ENCODE data around the gene MTFR1L. TPM values are rescaled to one million over a fixed set of nuclear protein-coding genes. Genes with fewer than 3 reads are reported as not detected.
A peak's percentile ranks its signal among the peaks of the same experiment; 100 is the strongest.

Gene MTFR1L
- polyA plus RNA-seq, 3 donors, result 67.3 to 73.5 (median 69.9) TPM

GRCh38 chr1:25821630-25822091, 1.9 kb downstream of the MTFR1L start:
- peak overlapping the region; percentile 99 for H3K4me2 ChIP-seq (replicated peaks; ENCODE audit: extremely low read depth, low read length, poor library complexity, severe bottlenecking)
- H3K4me3 ChIP-seq (replicated peaks in 1 of 3; ENCODE audit: low read depth in 2 of 3, low read length in 3 of 3), result peak overlapping the region in 1 of 3 experiments; percentile 93
- H3K9me3 ChIP-seq (replicated peaks in 1 of 2; ENCODE audit: control insufficient read depth in 1 of 2, insufficient read depth in 1 of 2, low read length in 2 of 2), result no peaks in the 10 kb centered on the region
- H3K4me3 Mint-ChIP-seq, result peak overlapping the region; percentile 93 to 97
- H3K9ac ChIP-seq (ENCODE audit: insufficient read depth, low read length, poor library complexity, severe bottlenecking), result peak overlapping the region; percentile 95
- peaks cover 51% of the 10 kb centered on the region for H3K79me2 ChIP-seq (ENCODE audit: insufficient read depth, low read length)
- H3K9me3 Mint-ChIP-seq, result peaks cover 0 to 2% (median 0%) of the 10 kb centered on the region in 7 donors
- peaks cover 21 to 31% of the 10 kb centered on the region in 2 donors for H3K36me3 ChIP-seq (replicated peaks in 1 of 2; ENCODE audit: control insufficient read depth in 1 of 2, insufficient read depth in 2 of 2, low read length in 2 of 2)
- no peaks in the 10 kb centered on the region for H3K27me3 ChIP-seq (ENCODE audit: control insufficient read depth in 2 of 2, insufficient read depth in 2 of 2, low read length in 2 of 2)
- peaks cover 38% of the 10 kb centered on the region for H4K20me1 ChIP-seq (ENCODE audit: insufficient read depth, low read length)
- H3K27me3 Mint-ChIP-seq (ENCODE audit: low read depth in 3 of 3), result peaks cover 0 to 4% (median 3%) of the 10 kb centered on the region in 3 donors
- no peak overlapping the region for H2AFZ ChIP-seq (ENCODE audit: insufficient read depth, low read depth, low read length, poor library complexity, severe bottlenecking)
- peaks cover 36% of the 10 kb centered on the region for H3K4me1 Mint-ChIP-seq
- H3K27ac ChIP-seq (ENCODE audit: low read depth in 1 of 2, low read length in 2 of 2), result peak overlapping the region in 1 of 2 donors; percentile 87
- peak overlapping the region in 4 of 7 donors; percentile 7 to 94 (median 34) for H3K27ac Mint-ChIP-seq
- H3K4me1 ChIP-seq (ENCODE audit: control insufficient read depth in 1 of 2, insufficient read depth in 2 of 2, low read length in 2 of 2), result peaks cover 20 to 33% of the 10 kb centered on the region in 2 donors
- DNase-seq, result no peak
- TF ChIP-seq CTCF (IDR thresholded peaks at IDR 0.05), result no peak
- intact Hi-C loops (cut with micrococcal nuclease), result loop anchor here in 1 of 2 donors (2.0 to 5.0 kb wide), 2 partner anchors 36 to 177 kb away; partner anchors contain the start of genes AUNIP and PAFAH2
- H3K36me3 Mint-ChIP-seq, result peaks cover 20 to 34% of the 10 kb centered on the region in 2 donors
- 90% methylated on average over 4 of the region's 5 CpGs for WGBS (ENCODE audit: insufficient coverage)

GRCh38 chr1:25825605-25826004, 5.9 kb downstream of the MTFR1L start:
- no peak overlapping the region for H3K9ac ChIP-seq (ENCODE audit: insufficient read depth, low read length, poor library complexity, severe bottlenecking)
- H3K4me3 ChIP-seq (replicated peaks in 1 of 3; ENCODE audit: low read depth in 2 of 3, low read length in 3 of 3), result no peak overlapping the region
- Mint-ChIP-seq H3K27me3 (ENCODE audit: low read depth in 3 of 3) (peaks cover 0 to 2% (median 0%) of the 10 kb centered on the region in 3 donors), H3K27ac (no peak overlapping the region), H3K9me3 (peaks cover 0 to 2% (median 0%) of the 10 kb centered on the region in 7 donors), H3K36me3 (peaks cover 51 to 74% of the 10 kb centered on the region in 2 donors), H3K4me1 (peaks cover 16% of the 10 kb centered on the region), H3K4me3 (no peak overlapping the region)
- H3K36me3 ChIP-seq (replicated peaks in 1 of 2; ENCODE audit: control insufficient read depth in 1 of 2, insufficient read depth in 2 of 2, low read length in 2 of 2), result peaks cover 59 to 70% of the 10 kb centered on the region in 2 donors
- H3K4me1 ChIP-seq (ENCODE audit: control insufficient read depth in 1 of 2, insufficient read depth in 2 of 2, low read length in 2 of 2), result peaks cover 13% of the 10 kb centered on the region in 2 donors
- no peaks in the 10 kb centered on the region for H3K9me3 ChIP-seq (replicated peaks in 1 of 2; ENCODE audit: control insufficient read depth in 1 of 2, insufficient read depth in 1 of 2, low read length in 2 of 2)
- H3K27me3 ChIP-seq (ENCODE audit: control insufficient read depth in 2 of 2, insufficient read depth in 2 of 2, low read length in 2 of 2), result no peaks in the 10 kb centered on the region
- no peak overlapping the region for H3K4me2 ChIP-seq (replicated peaks; ENCODE audit: extremely low read depth, low read length, poor library complexity, severe bottlenecking)
- H3K27ac ChIP-seq (ENCODE audit: low read depth in 1 of 2, low read length in 2 of 2), result peak overlapping the region in 1 of 2 donors; percentile 4
- intact Hi-C loops (cut with micrococcal nuclease), result no loop called here
- no peak for DNase-seq
- TF ChIP-seq CTCF (IDR thresholded peaks at IDR 0.05), result no peak
- H2AFZ ChIP-seq (ENCODE audit: insufficient read depth, low read depth, low read length, poor library complexity, severe bottlenecking), result no peak overlapping the region
- peaks cover 38% of the 10 kb centered on the region for H4K20me1 ChIP-seq (ENCODE audit: insufficient read depth, low read length)
- no CpG with 5 or more reads among the region's 2 CpGs for WGBS (ENCODE audit: insufficient coverage)
- H3K79me2 ChIP-seq (ENCODE audit: insufficient read depth, low read length), result peaks cover 43% of the 10 kb centered on the region
